HG02588 (cell line): ENCODE data around the gene CSRNP3.

ENCODE experiments used
- ATAC-seq: cut with Tn5 transposase; IDR thresholded peaks from one replicate; pipeline ENCODE4 v1.9.1; 2021; ENCODE audit warnings: mild to moderate bottlenecking, moderate library complexity; ENCODE audit not compliant: unreplicated experiment

The CSRNP3 gene

GRCh38 chr2:165467921-165468320 is 1.6 kb upstream of the CSRNP3 start:
- no peak for ATAC-seq

- no peak for ATAC-seq
These were observed 863 bp downstream of the CSRNP3 start for GRCh38 chr2:165470361-165470760.

GRCh38 chr2:165471349-165471950 is 2.0 kb downstream of the CSRNP3 start:
- ATAC-seq: no peak

- no peak for ATAC-seq
These were observed 3.4 kb downstream of the CSRNP3 start for GRCh38 chr2:165472922-165473321.

GRCh38 chr2:165474619-165475276 is 5.2 kb downstream of the CSRNP3 start:
- ATAC-seq: no peak

GRCh38 chr2:165475277-165476004 is 5.9 kb downstream of the CSRNP3 start:
- ATAC-seq: no peak

GRCh38 chr2:165479856-165480255 is 10.4 kb downstream of the CSRNP3 start:
- ATAC-seq: no peak

GRCh38 chr2:165494573-165494972 is 25.1 kb downstream of the CSRNP3 start:
- no peak for ATAC-seq

GRCh38 chr2:165497659-165498317 is 28.3 kb downstream of the CSRNP3 start:
- no peak for ATAC-seq

- no peak for ATAC-seq
These were observed 29.6 kb downstream of the CSRNP3 start for GRCh38 chr2:165499131-165499530.

- no peak for ATAC-seq
These were observed 30.5 kb downstream of the CSRNP3 start for GRCh38 chr2:165500001-165500400.

- ATAC-seq: no peak
These were observed 31.3 kb downstream of the CSRNP3 start for GRCh38 chr2:165500816-165501215.

- no peak for ATAC-seq
These were observed 36.0 kb downstream of the CSRNP3 start for GRCh38 chr2:165505514-165505913.

- no peak for ATAC-seq
These were observed 39.4 kb downstream of the CSRNP3 start for GRCh38 chr2:165508927-165509326.

GRCh38 chr2:165513479-165513878 is 44.0 kb downstream of the CSRNP3 start:
- ATAC-seq: no peak

GRCh38 chr2:165518611-165519010 is 49.1 kb downstream of the CSRNP3 start:
- no peak for ATAC-seq

- ATAC-seq: no peak
These were observed 53.2 kb downstream of the CSRNP3 start for GRCh38 chr2:165522719-165523118.

- no peak for ATAC-seq
These were observed 55.2 kb downstream of the CSRNP3 start for GRCh38 chr2:165524720-165525119.

GRCh38 chr2:165528691-165529090 is 59.2 kb downstream of the CSRNP3 start:
- ATAC-seq: no peak

- ATAC-seq: no peak
These were observed 59.6 kb downstream of the CSRNP3 start for GRCh38 chr2:165529130-165529529.

- ATAC-seq: no peak
These were observed 63.8 kb downstream of the CSRNP3 start for GRCh38 chr2:165533331-165533730.

GRCh38 chr2:165535471-165535870 is 66.0 kb downstream of the CSRNP3 start:
- no peak for ATAC-seq
